GM12801 (cell line): Measurements from ENCODE around the gene CA12.

Experiments
- TF ChIP-seq, protein P1 (sequence below): IDR thresholded peaks from one replicate; pipeline ENCODE4 v1.5.1; 2011; ENCODE audit warnings: control low read depth; ENCODE audit not compliant: insufficient read length; ENCODE audit errors: extremely low read depth

CA12 gene

DNA sequence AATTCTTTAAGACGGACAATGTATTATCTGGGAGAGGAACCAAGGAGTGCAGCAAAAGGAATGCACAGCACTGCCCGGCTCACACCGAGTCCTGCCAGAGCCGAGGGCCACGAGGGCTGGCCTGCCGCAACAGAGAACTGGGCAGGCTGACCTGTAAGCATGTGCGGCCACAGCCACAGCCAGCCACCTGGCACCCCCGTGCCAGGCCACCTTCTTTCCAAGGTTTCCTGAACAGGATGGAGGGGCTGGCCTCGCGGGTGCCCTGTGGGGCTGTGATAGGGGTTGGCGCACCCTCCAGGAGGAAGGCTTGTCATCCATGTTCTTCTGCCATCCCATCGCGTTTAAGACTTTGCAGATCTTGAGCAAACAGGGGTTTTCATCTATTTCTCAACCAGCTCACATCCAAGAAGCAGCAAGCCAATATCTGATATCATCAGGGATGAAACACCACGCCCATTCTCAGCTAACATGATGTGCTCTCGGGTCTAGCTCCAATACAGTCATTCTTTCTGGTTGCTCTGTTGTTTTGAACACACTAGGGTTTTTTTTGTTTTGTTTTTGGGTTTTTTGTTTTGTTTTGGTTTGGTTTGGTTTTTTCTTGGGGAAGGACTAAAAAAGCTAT lies 10.2 kb downstream of the CA12 start:
- TF ChIP-seq, protein P1, sequence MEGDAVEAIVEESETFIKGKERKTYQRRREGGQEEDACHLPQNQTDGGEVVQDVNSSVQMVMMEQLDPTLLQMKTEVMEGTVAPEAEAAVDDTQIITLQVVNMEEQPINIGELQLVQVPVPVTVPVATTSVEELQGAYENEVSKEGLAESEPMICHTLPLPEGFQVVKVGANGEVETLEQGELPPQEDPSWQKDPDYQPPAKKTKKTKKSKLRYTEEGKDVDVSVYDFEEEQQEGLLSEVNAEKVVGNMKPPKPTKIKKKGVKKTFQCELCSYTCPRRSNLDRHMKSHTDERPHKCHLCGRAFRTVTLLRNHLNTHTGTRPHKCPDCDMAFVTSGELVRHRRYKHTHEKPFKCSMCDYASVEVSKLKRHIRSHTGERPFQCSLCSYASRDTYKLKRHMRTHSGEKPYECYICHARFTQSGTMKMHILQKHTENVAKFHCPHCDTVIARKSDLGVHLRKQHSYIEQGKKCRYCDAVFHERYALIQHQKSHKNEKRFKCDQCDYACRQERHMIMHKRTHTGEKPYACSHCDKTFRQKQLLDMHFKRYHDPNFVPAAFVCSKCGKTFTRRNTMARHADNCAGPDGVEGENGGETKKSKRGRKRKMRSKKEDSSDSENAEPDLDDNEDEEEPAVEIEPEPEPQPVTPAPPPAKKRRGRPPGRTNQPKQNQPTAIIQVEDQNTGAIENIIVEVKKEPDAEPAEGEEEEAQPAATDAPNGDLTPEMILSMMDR: no peak

DNA sequence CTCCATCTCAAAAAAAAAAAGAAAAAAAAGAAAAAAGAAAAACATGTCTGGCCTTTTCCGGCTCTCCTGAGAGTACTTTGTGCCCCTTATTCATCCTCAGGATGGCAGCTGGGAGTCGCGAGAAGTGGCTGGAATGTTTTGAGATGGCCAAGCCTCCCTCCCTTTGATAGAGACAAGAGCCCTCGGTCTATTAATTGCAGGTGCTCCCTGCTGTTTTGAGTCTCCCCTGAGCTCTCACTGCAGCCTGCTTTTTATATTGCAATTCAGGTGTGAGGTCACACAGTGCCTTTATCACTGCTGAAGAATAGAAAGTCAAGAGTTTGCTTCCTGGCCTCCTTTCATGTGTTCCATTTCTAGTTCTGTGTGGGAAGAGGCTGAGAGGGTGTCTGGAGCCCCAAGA lies 10.9 kb downstream of the CA12 start:
- TF ChIP-seq, protein P1: no peak

GRCh38 chr15:63369781-63370180 lies 11.9 kb downstream of the CA12 start:
- TF ChIP-seq, protein P1: no peak

- TF ChIP-seq, protein P1: no peak
These were observed 12.3 kb downstream of the CA12 start for GRCh38 chr15:63369296-63369695.

DNA sequence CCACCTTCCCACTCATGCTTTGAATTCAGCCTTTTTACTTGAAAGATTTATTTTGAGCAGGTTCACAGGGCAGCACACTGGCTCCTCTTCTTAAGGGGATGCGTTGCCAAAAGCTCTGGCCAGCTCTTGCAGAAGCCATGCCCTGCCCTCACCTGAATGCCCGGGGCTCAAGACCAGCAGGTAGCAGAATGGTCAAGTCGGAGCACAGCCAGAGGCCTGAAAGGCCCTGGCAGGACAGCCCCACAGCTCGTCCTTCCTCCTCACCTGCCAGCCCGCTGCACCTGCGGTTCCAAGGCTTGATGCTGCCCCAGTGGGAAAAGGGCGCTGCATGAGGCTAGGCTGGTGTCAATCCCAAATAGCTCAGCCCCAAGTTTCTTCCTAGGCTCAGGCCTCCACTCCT lies 13.1 kb downstream of the CA12 start:
- TF ChIP-seq, protein P1: no peak

- TF ChIP-seq, protein P1: no peak
These were observed 13.7 kb downstream of the CA12 start for GRCh38 chr15:63367900-63368299.

GRCh38 chr15:63367390-63367789 lies 14.3 kb downstream of the CA12 start:
- TF ChIP-seq, protein P1: no peak
